ENCODE results near the gene CHST4. TPM values are rescaled to one million over a fixed set of nuclear protein-coding genes. Genes with fewer than 3 reads are reported as not detected.

Gene CHST4
- total RNA-seq, 2 experiments from 2014 or later = not detected

DNA sequence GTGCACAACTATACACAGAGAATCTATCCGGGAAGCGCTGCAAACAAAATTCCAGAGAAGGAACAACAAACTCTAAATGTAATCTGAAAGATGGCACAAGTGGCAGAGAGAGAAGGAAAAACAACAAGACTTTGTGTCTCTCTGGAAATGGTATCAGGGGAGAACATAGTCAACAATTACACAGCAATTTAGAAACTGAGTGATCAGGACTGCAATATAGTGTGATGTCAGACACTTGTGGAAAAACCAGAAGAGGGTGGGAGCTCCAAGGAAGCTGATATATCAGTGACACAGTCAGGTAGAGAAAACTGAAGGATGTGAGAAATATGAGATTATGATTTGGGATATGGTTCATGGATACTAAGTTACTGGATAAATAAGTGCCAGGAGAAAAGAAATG lies 45.3 kb upstream of the CHST4 start:
- no peak overlapping the region for H3K4me3 ChIP-seq (ENCODE audit: low read length)
- H3K4me1 ChIP-seq (ENCODE audit: insufficient read depth, low read length) = peaks cover 14% of the 10 kb centered on the region
- H3K9me3 Mint-ChIP-seq = no peaks in the 10 kb centered on the region
- intact Hi-C loops (cut with DNase I, micrococcal nuclease) = loop anchor here in 1 of 2 experiments (5.0 kb wide), 2 partner anchors 194 to 679 kb away; partner anchors contain the start of genes CMTR2 and VAC14
- TF ChIP-seq, protein P1, sequence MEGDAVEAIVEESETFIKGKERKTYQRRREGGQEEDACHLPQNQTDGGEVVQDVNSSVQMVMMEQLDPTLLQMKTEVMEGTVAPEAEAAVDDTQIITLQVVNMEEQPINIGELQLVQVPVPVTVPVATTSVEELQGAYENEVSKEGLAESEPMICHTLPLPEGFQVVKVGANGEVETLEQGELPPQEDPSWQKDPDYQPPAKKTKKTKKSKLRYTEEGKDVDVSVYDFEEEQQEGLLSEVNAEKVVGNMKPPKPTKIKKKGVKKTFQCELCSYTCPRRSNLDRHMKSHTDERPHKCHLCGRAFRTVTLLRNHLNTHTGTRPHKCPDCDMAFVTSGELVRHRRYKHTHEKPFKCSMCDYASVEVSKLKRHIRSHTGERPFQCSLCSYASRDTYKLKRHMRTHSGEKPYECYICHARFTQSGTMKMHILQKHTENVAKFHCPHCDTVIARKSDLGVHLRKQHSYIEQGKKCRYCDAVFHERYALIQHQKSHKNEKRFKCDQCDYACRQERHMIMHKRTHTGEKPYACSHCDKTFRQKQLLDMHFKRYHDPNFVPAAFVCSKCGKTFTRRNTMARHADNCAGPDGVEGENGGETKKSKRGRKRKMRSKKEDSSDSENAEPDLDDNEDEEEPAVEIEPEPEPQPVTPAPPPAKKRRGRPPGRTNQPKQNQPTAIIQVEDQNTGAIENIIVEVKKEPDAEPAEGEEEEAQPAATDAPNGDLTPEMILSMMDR (IDR thresholded peaks at IDR 0.05) = no peak
- ATAC-seq (ENCODE audit: poor library complexity) = no peak
- ChIA-PET POLR2A (no interaction called here), CTCF (no interaction called here)
- H3K27ac Mint-ChIP-seq = peak overlapping the region; percentile 6
- peaks cover 26% of the 10 kb centered on the region for H3K36me3 Mint-ChIP-seq (ENCODE audit: low read depth)
- no peaks in the 10 kb centered on the region for H3K27me3 ChIP-seq (ENCODE audit: control insufficient read depth in 1 of 2, insufficient read depth in 2 of 2, low read length in 2 of 2)
- H3K4me1 Mint-ChIP-seq (ENCODE audit: low read depth) = peaks cover 15% of the 10 kb centered on the region
- no peaks in the 10 kb centered on the region for H3K27me3 Mint-ChIP-seq
- no peaks in the 10 kb centered on the region for H3K9me3 ChIP-seq (ENCODE audit: control insufficient read depth in 1 of 2, insufficient read depth in 1 of 2, low read length in 2 of 2)
- H3K27ac ChIP-seq (ENCODE audit: low read depth in 1 of 2, low read length in 2 of 2) = no peak overlapping the region
- H3K4me3 Mint-ChIP-seq = no peak overlapping the region
- DNase-seq = no peak
- H3K36me3 ChIP-seq (ENCODE audit: insufficient read depth, low read length) = peaks cover 19% of the 10 kb centered on the region

DNA sequence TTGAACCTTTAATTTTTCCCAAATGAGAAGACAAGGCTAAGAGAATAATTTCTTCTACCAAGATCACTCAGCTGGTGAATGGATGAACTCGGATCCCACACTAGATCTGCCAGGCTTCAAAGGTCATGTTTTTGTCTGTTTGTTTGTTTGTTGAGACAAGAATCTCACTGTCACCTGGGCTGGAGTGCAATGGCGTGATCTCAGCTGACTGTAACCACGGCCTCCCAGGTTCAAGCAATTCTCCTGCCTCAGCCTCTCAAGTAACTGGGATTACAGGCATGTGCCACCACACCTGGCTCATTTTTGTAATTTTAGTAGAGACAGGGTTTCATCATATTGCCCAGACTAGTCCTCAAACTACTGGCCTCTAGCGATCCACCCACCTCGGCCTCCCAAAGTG lies 43.7 kb upstream of the CHST4 start:
- DNase-seq = no peak
- H3K4me3 ChIP-seq (ENCODE audit: low read length) = no peak overlapping the region
- H3K27ac Mint-ChIP-seq = no peak overlapping the region
- intact Hi-C loops (cut with DNase I, micrococcal nuclease) = loop anchor here in 1 of 2 experiments (2.0 to 5.0 kb wide), 3 partner anchors 195 to 680 kb away; partner anchors contain the start of genes CMTR2 and VAC14
- no peaks in the 10 kb centered on the region for H3K9me3 Mint-ChIP-seq
- H3K27ac ChIP-seq (ENCODE audit: low read depth in 1 of 2, low read length in 2 of 2) = no peak overlapping the region
- ChIA-PET POLR2A (no interaction called here), CTCF (interaction anchor here (1.1 kb wide), 1 partner anchor 83 kb away, joined by 3 read pairs; no protein-coding TSS in a partner anchor)
- TF ChIP-seq, protein P1 (IDR thresholded peaks at IDR 0.05) = no peak
- H3K9me3 ChIP-seq (ENCODE audit: control insufficient read depth in 1 of 2, insufficient read depth in 1 of 2, low read length in 2 of 2) = no peaks in the 10 kb centered on the region
- H3K4me1 ChIP-seq (ENCODE audit: insufficient read depth, low read length) = peaks cover 14% of the 10 kb centered on the region
- H3K4me1 Mint-ChIP-seq (ENCODE audit: low read depth) = peaks cover 15% of the 10 kb centered on the region
- peaks cover 10% of the 10 kb centered on the region for H3K36me3 Mint-ChIP-seq (ENCODE audit: low read depth)
- H3K36me3 ChIP-seq (ENCODE audit: insufficient read depth, low read length) = peaks cover 10% of the 10 kb centered on the region
- H3K4me3 Mint-ChIP-seq = no peak overlapping the region
- no peak for ATAC-seq (ENCODE audit: poor library complexity)
- no peaks in the 10 kb centered on the region for H3K27me3 Mint-ChIP-seq
- H3K27me3 ChIP-seq (ENCODE audit: control insufficient read depth in 1 of 2, insufficient read depth in 2 of 2, low read length in 2 of 2) = no peaks in the 10 kb centered on the region

DNA sequence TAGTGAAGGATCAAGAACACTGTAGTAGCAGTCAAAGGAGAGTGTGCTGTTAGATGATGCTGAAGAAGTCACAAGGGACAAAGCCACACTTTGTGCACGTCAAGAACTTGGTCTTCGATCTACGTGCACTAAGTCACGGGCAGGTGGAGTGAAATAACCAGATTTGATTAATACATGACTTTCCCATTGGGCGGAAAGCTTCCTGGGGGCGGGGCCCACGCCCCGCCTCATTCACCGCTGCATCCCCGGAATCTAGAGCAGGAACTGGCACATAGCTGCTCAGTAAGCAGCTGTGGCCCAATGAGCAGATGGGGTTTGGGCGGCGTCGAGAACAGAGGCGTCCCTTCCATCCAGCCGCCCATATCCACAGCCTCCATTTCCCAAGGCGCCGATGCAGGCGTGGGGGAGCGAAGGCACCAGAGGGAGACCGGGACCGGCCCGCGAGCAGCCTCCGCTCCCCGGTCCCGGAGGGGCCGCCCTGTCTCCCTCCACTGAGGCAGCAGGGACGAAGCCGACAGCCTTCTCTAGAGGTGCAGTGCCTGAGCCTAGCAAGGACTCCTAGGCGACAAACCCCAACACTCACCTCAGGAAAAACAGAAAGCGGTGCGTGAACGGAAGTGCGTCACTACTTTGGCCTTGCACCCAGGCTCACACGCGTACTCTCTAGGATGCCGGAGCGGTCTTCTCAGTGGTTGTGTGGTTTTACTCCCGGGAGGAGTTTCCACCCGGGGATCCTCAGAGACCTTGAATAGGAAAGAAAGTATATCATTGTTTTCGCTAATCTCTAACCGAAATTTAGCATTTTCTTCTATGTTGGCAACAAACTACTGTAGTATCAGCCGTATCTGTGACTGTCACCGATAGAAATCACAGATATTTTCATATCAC lies 42.0 kb upstream of the CHST4 start:
- TF ChIP-seq, protein P1 (IDR thresholded peaks at IDR 0.05) = no peak
- DNase-seq (peak; percentile 64 to 95 (median 76)), ATAC-seq (ENCODE audit: poor library complexity) (peak; percentile 84)
- Mint-ChIP-seq H3K27ac (peak overlapping the region; percentile 89), H3K9me3 (no peaks in the 10 kb centered on the region), H3K4me3 (peak overlapping the region; percentile 85), H3K4me1 (ENCODE audit: low read depth) (peaks cover 15% of the 10 kb centered on the region), H3K36me3 (ENCODE audit: low read depth) (no peaks in the 10 kb centered on the region), H3K27me3 (no peaks in the 10 kb centered on the region)
- peak overlapping the region; percentile 94 for H3K4me3 ChIP-seq (ENCODE audit: low read length)
- H3K9me3 ChIP-seq (ENCODE audit: control insufficient read depth in 1 of 2, insufficient read depth in 1 of 2, low read length in 2 of 2) = no peaks in the 10 kb centered on the region
- intact Hi-C loops (cut with DNase I, micrococcal nuclease) = loop anchor here (1.0 to 5.0 kb wide), 4 partner anchors 22 to 682 kb away; partner anchors contain the start of genes ZNF23 (in 2 of the 2), CMTR2 (in 1 of the 2) and VAC14 (in 1 of the 2)
- CTCF ChIA-PET = interaction anchor here (1.2 to 1.4 kb wide), 3 partner anchors 22 to 181 kb away, joined by 3 to 5 read pairs (median 3); partner anchors contain the start of gene ZNF23
- no peaks in the 10 kb centered on the region for H3K27me3 ChIP-seq (ENCODE audit: control insufficient read depth in 1 of 2, insufficient read depth in 2 of 2, low read length in 2 of 2)
- H3K4me1 ChIP-seq (ENCODE audit: insufficient read depth, low read length) = peaks cover 14% of the 10 kb centered on the region
- peak overlapping the region; percentile 93 to 99 for H3K27ac ChIP-seq (ENCODE audit: low read depth in 1 of 2, low read length in 2 of 2)
- POLR2A ChIA-PET = interaction anchor here (0.9 to 2.3 kb wide), 5 partner anchors 16 to 81 kb away, joined by 3 to 37 read pairs (median 4); partner anchors contain the start of gene ZNF23
- no peaks in the 10 kb centered on the region for H3K36me3 ChIP-seq (ENCODE audit: insufficient read depth, low read length)

All from CD4-positive, alpha-beta T cell (primary cell).